Endothelial cell of umbilical vein (primary cell): ENCODE data around the gene CMBL. TPM values are rescaled to one million over a fixed set of nuclear protein-coding genes. Genes with fewer than 3 reads are reported as not detected.

ENCODE experiments used
- BruUV-seq: library from RNA; stranded (reverse); fragments of 400-500 nt; replicated peaks from 2 replicates; lab custom pipeline; 2021; lab: Mats Ljungman, UMichigan
- CTCF ChIA-PET: fragments of 300-600, 350-600 bp; sonication (Branson Sonifier 250); formaldehyde crosslinking; loops from one replicate; lab custom pipeline; 2021; ENCODE audit warnings: antibody characterized with exemption, inconsistent platforms; lab: Charles Lee
- POLR2A ChIA-PET: fragments of 300-600, 350-600 bp; sonication (Branson Sonifier 250); formaldehyde crosslinking; loops from one replicate; lab custom pipeline; 2021; ENCODE audit warnings: antibody characterized with exemption, inconsistent platforms; lab: Charles Lee
- DNase-seq: peaks from one replicate; pipeline ENCODE4 v3.0.0-alpha.2; 2011; ENCODE audit warnings: low read depth, low spot score
- FAIRE-seq: peaks from 2 replicates; lab custom pipeline; 2011; peaks lifted over from hg19 to GRCh38; lab: Jason Lieb, UNC
- H2AFZ ChIP-seq: 2 replicates; pipeline ENCODE4 v1.6.0; 2012; ENCODE audit warnings: low read depth, low read length, control low read depth, inconsistent platforms
- H3K27ac ChIP-seq: 2 replicates; pipeline ENCODE4 v1.5.1; 2011; ENCODE audit warnings: low read depth, mild to moderate bottlenecking, control low read depth, low read length, moderate library complexity; ENCODE audit not compliant: insufficient read depth
- H3K27me3 ChIP-seq, 2 experiments: 2 replicates each; pipeline versions ENCODE4 v1.6.0 to v1.6.1; 2011; ENCODE audit warnings: low read length in 2 of 2, mixed read lengths in 1 of 2; ENCODE audit not compliant: control insufficient read depth in 2 of 2, insufficient read depth in 2 of 2
- H3K36me3 ChIP-seq, 2 experiments: 2 replicates in 1 of 2; 3 replicates in 1 of 2; pipeline ENCODE4 v1.5.1; 2011; ENCODE audit warnings: low read length in 2 of 2, mild to moderate bottlenecking in 1 of 2, moderate library complexity in 1 of 2; ENCODE audit not compliant: control insufficient read depth in 2 of 2, insufficient read depth in 2 of 2; ENCODE audit errors: extremely low read depth in 1 of 2
- H3K4me1 ChIP-seq: 3 replicates; pipeline ENCODE4 v1.5.1; 2011; ENCODE audit warnings: mild to moderate bottlenecking, low read length; ENCODE audit not compliant: control insufficient read depth, insufficient read depth; ENCODE audit errors: extremely low read depth
- H3K4me2 ChIP-seq: 2 replicates; pipeline ENCODE4 v1.6.1; 2011; ENCODE audit warnings: low read length, control low read depth, mixed read lengths; ENCODE audit not compliant: insufficient read depth
- H3K4me3 ChIP-seq, 3 experiments: fragments of 200-600 bp in 1 of 3; sonication (generic), shearing (Covaris generic) in 1 of 3; replicated peaks in 1 of 3; 2 replicates each; pipeline ENCODE4 v1.5.1; 2011 to 2016; ENCODE audit warnings: control low read depth in 3 of 3, low read length in 3 of 3, mild to moderate bottlenecking in 2 of 3, inconsistent platforms in 1 of 3, low read depth in 1 of 3, moderate library complexity in 1 of 3; ENCODE audit not compliant: insufficient read depth in 1 of 3
- H3K79me2 ChIP-seq: 2 replicates; pipeline ENCODE4 v1.6.0; 2012; ENCODE audit warnings: low read length, inconsistent platforms; ENCODE audit not compliant: control insufficient read depth, insufficient read depth
- H3K9ac ChIP-seq: replicated peaks from 2 replicates; pipeline ENCODE3; 2011; ENCODE audit warnings: low read length, control low read depth; ENCODE audit not compliant: insufficient read depth; ENCODE audit errors: extremely low read depth
- H3K9me1 ChIP-seq: replicated peaks from 3 replicates; pipeline ENCODE4 v1.6.0; 2011; ENCODE audit warnings: mild to moderate bottlenecking, low read length; ENCODE audit not compliant: control insufficient read depth, insufficient read depth; ENCODE audit errors: extremely low read depth
- H3K9me3 ChIP-seq: replicated peaks from 2 replicates; pipeline ENCODE4 v1.5.1; 2012; ENCODE audit warnings: low read length, inconsistent platforms; ENCODE audit not compliant: control insufficient read depth, insufficient read depth
- H4K20me1 ChIP-seq: replicated peaks from 2 replicates; pipeline ENCODE3; 2011; ENCODE audit warnings: mild to moderate bottlenecking, low read length; ENCODE audit not compliant: control insufficient read depth, insufficient read depth; ENCODE audit errors: extremely low read depth
- EZH2 ChIP-seq: IDR thresholded peaks from 2 replicates; pipeline ENCODE4 v1.6.1; 2012; ENCODE audit warnings: borderline replicate concordance, low read depth, mild to moderate bottlenecking, moderate library complexity, low read length, inconsistent platforms; ENCODE audit not compliant: severe bottlenecking
- FOS ChIP-seq: IDR thresholded peaks from 2 replicates; pipeline ENCODE4 v1.6.1; 2011; ENCODE audit warnings: mild to moderate bottlenecking, low read length, moderate library complexity, borderline replicate concordance; ENCODE audit not compliant: insufficient read depth
- GATA2 ChIP-seq: IDR thresholded peaks from 2 replicates; pipeline ENCODE4 v1.7.0; 2011; ENCODE audit warnings: low read depth, mild to moderate bottlenecking, moderate library complexity, mixed read lengths, low read length; ENCODE audit not compliant: insufficient read length, insufficient read depth
- JUN ChIP-seq: IDR thresholded peaks from 2 replicates; pipeline ENCODE4 v1.6.1; 2011; ENCODE audit warnings: borderline replicate concordance, low read depth; ENCODE audit not compliant: insufficient read length, insufficient read depth
- MAX ChIP-seq: IDR thresholded peaks from 2 replicates; pipeline ENCODE4 v1.6.1; 2011; ENCODE audit not compliant: insufficient read depth, insufficient read length
- MYC ChIP-seq: IDR thresholded peaks from one replicate; pipeline ENCODE4 v1.6.1; 2011; ENCODE audit warnings: mild to moderate bottlenecking, low read depth, low read length
- POLR2A ChIP-seq: IDR thresholded peaks from 2 replicates; pipeline ENCODE4 v1.6.1; 2012; ENCODE audit warnings: low read depth, mild to moderate bottlenecking, control low read depth, low read length
- POLR2AphosphoS5 ChIP-seq: IDR thresholded peaks from 2 replicates; pipeline ENCODE4 v1.6.1; 2012; ENCODE audit warnings: low read depth, mild to moderate bottlenecking, control low read depth, low read length, moderate library complexity; ENCODE audit not compliant: insufficient read depth
- dilution Hi-C: fragments of 300-500 bp; cut with MboI; formaldehyde crosslinking; loops from one replicate; pipeline ENCODE4 v1.15.0; 2019; ENCODE audit warnings: low sequenced_read_pairs; ENCODE audit not compliant: extremely low pct_ligation_motif_present
- intact Hi-C: fragments of 100-400 bp; cut with micrococcal nuclease; formaldehyde crosslinking; loops from one replicate; pipeline ENCODE4 v1.10.0; 2022
- polyA plus RNA-seq, 4 experiments: library from polyadenylated mRNA; depleted of rRNA in 3 of 4; stranded (reverse) in 3 of 4; unstranded in 1 of 4; fragments of >200 nt; gene quantifications; 2 replicates each; pipeline versions ENCODE4 v1.2.1 to v1.2.3, GENCODE V29; 2011 to 2012; ENCODE audit warnings: missing spikeins in 1 of 4
- total RNA-seq: library from RNA; stranded (reverse); gene quantifications from 2 replicates; pipeline ENCODE4 v1.2.3, GENCODE V29; 2021
- TF ChIP-seq, protein P1 (sequence below), 2 donors: IDR thresholded peaks; 1 replicate in 1 of 2; 2 replicates in 1 of 2; pipeline ENCODE4 v1.5.1; 2011; ENCODE audit warnings: low read length in 2 of 2, mild to moderate bottlenecking in 2 of 2, moderate library complexity in 2 of 2, control low read depth in 1 of 2, inconsistent platforms in 1 of 2, low read depth in 1 of 2; ENCODE audit not compliant: insufficient read depth in 1 of 2; ENCODE audit errors: extremely low read depth in 1 of 2

Gene CMBL
- total and polyA plus RNA-seq, 2 donors (not counting 3 experiments of a cell fraction or from before 2014, with no cell fraction given): 15.9 to 19.8 TPM

- BruUV-seq: no TSS peak
- no peak overlapping the region for H3K27ac ChIP-seq
- no peaks in the 10 kb centered on the region for H3K9me1 ChIP-seq
- no peak for FAIRE-seq
- no peaks in the 10 kb centered on the region for H3K36me3 ChIP-seq
- no peak overlapping the region for H3K4me2 ChIP-seq
- no peak overlapping the region for H2AFZ ChIP-seq
- H4K20me1 ChIP-seq: no peaks in the 10 kb centered on the region
- CTCF ChIA-PET: interaction anchor here (1.2 to 1.8 kb wide), 2 partner anchors 31 to 56 kb away, joined by 4 to 7 read pairs; no protein-coding TSS in a partner anchor
- no peak overlapping the region for H3K4me3 ChIP-seq
- no peaks in the 10 kb centered on the region for H3K9me3 ChIP-seq
- TF ChIP-seq POLR2A (no peak), JUN (no peak), GATA2 (no peak), MAX (no peak), FOS (no peak), EZH2 (no peak), POLR2AphosphoS5 (no peak), MYC (no peak)
- TF ChIP-seq, protein P1, sequence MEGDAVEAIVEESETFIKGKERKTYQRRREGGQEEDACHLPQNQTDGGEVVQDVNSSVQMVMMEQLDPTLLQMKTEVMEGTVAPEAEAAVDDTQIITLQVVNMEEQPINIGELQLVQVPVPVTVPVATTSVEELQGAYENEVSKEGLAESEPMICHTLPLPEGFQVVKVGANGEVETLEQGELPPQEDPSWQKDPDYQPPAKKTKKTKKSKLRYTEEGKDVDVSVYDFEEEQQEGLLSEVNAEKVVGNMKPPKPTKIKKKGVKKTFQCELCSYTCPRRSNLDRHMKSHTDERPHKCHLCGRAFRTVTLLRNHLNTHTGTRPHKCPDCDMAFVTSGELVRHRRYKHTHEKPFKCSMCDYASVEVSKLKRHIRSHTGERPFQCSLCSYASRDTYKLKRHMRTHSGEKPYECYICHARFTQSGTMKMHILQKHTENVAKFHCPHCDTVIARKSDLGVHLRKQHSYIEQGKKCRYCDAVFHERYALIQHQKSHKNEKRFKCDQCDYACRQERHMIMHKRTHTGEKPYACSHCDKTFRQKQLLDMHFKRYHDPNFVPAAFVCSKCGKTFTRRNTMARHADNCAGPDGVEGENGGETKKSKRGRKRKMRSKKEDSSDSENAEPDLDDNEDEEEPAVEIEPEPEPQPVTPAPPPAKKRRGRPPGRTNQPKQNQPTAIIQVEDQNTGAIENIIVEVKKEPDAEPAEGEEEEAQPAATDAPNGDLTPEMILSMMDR (IDR thresholded peaks at IDR 0.05; ENCODE audit: extremely low read depth in 1 of 2, insufficient read depth in 1 of 2, low read depth in 1 of 2, low read length in 2 of 2): no peak
- DNase-seq: no peak
- POLR2A ChIA-PET: interaction anchor here (0.7 kb wide), 1 partner anchor 38 kb away, joined by 5 read pairs; the partner anchor contains the start of gene MARCHF6
- intact Hi-C loops: no loop called here
- no peaks in the 10 kb centered on the region for H3K79me2 ChIP-seq
- peaks cover 2% of the 10 kb centered on the region for H3K4me1 ChIP-seq
- no peaks in the 10 kb centered on the region for H3K27me3 ChIP-seq
- no peak overlapping the region for H3K9ac ChIP-seq
- dilution Hi-C loops: no loop called here
These were observed 7.5 kb upstream of the CMBL start for GRCh38 chr5:10315201-10315600.
